Medulla oblongata (tissue), 1 donor: Measurements from ENCODE around the gene TYW1B.
A peak's percentile ranks its signal among the peaks of the same experiment; 100 is the strongest.
"Not testable (repeated sequence)": the region's sequence is repeated elsewhere in the genome, so short reads cannot be mapped to it uniquely, and the experiment has no call there.

Experiments used
- DNase-seq: peaks from one replicate; pipeline ENCODE4 v3.0.0-alpha.2; 2015; ENCODE audit errors: extremely low spot score

TYW1B gene, protein sequence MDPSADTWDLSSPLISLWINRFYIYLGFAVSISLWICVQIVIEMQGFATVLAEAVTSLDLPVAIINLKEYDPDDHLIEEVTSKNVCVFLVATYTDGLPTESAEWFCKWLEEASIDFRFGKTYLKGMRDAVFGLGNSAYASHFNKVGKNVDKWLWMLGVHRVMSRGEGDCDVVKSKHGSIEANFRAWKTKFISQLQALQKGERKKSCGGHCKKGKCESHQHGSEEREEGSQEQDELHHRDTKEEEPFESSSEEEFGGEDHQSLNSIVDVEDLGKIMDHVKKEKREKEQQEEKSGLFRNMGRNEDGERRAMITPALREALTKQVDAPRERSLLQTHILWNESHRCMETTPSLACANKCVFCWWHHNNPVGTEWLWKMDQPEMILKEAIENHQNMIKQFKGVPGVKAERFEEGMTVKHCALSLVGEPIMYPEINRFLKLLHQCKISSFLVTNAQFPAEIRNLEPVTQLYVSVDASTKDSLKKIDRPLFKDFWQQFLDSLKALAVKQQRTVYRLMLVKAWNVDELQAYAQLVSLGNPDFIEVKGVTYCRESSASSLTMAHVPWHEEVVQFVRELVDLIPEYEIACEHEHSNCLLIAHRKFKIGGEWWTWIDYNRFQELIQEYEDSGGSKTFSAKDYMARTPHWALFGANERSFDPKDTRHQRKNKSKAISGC

DNA sequence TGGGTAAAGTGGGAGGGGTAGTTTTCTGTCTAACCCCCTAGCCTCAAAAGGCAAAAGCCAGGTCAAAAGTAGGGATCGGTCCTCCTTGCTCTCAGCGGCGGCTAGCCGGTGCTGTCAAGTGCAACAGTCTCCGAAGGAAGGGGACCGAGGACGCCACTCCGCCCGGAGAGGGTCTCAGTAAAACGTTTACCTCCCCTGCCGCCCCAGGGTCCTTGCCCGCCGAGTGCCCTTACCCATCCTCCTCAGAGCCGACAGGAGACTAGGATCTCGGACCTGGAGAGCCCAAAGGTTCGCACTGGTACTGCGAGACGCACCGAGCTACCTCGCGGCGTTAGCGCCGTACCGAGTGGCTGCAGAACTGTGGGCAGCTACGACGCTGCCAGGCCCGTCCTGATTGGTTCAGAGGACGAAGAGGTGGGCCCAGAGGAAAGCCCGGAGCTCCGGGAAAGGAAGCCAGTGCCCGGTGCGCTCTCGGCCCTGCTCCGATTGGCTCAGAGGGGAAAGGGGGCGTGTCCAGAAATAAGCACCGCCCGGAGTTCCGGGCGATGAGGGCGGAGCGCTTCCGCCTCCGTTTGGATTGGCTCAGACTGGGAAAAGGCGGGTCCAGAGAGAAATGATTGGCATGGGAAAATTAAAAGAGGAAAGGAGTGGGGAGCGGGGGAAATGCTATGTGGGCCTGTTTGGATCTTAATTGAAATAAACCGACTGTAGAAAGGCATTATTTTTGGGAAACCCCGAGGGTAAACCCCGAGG lies at the start of gene TYW1B:
TSS of gene TYW1B (minus strand) at position 362 of the 753 bp plus-strand sequence. CDS start at position 237, 125 bp downstream.
- DNase-seq = peak; percentile 99

DNA sequence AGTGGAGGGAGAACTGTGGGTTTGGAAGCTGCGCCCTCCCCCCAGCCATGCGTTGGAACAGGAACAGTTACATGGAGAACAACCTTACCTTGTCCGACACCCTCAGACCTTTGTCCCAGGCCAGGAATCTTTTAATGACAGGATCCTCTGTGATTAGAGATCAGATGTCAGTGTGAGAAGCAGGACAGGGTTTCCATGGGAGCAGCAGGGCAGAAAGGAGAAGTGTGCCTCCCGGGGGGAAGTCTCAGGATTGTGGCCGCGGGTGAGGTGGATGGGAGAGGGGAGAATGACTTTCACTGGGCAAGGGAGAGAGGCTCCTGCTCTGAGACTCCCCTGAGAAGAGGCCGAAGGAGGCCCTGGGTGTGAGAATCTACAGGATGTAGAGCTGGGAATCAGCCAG lies 39.6 kb upstream of the TYW1B start:
- not testable (repeated sequence) for DNase-seq

GRCh38 chr7:72858846-72859400 lies 30.9 kb upstream of the TYW1B start:
- not testable (repeated sequence) for DNase-seq

DNA sequence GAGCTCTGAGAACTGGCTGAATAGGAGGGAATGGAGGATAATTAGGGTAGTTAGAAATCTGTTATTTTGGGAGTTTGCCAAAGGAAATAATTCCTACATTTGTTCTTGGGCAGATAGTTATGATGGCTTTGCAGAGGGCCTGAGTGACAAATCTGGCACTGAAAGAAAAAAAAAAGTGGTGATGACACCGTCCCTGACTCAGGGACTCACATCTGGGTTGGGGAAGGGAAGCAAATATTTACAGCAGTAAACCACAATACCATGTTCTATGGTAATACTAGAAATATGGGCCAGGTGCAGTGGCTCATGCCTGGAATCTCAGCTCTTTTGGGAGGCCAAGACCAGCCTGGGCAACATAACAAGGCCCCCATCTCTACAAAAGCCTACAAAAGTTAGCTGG lies 29.9 kb upstream of the TYW1B start:
- not testable (repeated sequence) for DNase-seq

GRCh38 chr7:72855261-72855660 lies 27.3 kb upstream of the TYW1B start:
- not testable (repeated sequence) for DNase-seq

GRCh38 chr7:72852937-72853336 lies 24.9 kb upstream of the TYW1B start:
- DNase-seq = not testable (repeated sequence)

- DNase-seq = not testable (repeated sequence)
Measured at GRCh38 chr7:72850746-72851145, 22.7 kb upstream of the TYW1B start.

- DNase-seq = not testable (repeated sequence)
Measured at GRCh38 chr7:72844146-72844545, 16.1 kb upstream of the TYW1B start.

- DNase-seq = not testable (repeated sequence)
Measured at GRCh38 chr7:72843166-72843565, 15.2 kb upstream of the TYW1B start.

GRCh38 chr7:72840966-72841511 lies 13.0 kb upstream of the TYW1B start:
- DNase-seq = not testable (repeated sequence)

GRCh38 chr7:72838315-72838714 lies 10.3 kb upstream of the TYW1B start:
- not testable (repeated sequence) for DNase-seq

DNA sequence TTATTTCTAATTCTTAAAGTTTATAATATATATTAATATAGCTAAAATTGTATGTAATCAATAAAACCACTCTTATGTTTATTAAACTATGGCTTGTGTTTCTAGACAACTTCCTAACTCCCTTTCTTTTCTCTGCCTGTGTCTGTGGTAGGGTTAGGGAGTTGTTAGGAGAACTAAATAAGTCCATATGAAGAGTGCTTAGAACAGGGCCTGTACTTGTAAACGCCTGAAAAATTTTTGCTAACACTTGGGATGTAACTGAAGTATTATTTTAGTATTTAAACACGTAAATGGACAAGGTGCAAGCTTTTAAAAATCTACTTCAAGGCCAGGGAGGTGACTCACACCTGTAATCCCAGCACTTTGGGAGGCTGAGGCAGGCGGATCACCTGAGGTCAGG lies 9.3 kb upstream of the TYW1B start:
- DNase-seq = not testable (repeated sequence)

GRCh38 chr7:72830567-72830966 lies 2.6 kb upstream of the TYW1B start:
- not testable (repeated sequence) for DNase-seq

DNA sequence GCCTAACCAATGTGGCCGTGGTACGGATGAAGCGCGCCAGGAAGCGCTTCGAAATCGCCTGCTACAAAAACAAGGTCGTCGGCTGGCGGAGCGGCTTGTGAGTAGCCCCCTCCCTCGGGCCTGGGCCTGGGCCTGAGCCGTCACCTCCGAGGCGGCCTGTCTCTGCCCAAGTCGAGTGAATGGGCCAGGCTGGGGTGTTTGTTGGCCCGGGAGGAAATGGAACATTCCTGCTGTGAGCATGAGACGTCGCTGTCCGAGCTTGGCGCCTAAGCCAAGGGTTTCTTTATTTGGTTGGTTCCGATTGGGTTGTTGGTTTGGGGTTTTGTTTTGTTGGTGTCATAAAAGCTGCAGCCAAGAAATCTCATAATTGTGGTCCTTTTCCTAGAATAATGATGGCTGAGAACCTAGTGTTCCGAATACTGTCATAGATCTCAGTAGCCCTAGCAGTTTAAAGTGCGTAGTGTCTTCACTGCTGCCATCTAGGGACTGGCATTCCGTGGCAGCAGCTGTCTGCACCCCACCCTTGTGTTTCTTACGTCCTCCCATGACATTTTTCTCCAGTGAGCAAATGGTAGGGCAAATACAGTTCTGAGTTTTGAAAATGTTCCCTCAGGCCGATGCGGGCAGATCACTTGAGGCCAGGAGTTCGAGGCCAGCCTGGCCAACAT lies 1.8 kb upstream of the TYW1B start:
- DNase-seq = peak; percentile 44

DNA sequence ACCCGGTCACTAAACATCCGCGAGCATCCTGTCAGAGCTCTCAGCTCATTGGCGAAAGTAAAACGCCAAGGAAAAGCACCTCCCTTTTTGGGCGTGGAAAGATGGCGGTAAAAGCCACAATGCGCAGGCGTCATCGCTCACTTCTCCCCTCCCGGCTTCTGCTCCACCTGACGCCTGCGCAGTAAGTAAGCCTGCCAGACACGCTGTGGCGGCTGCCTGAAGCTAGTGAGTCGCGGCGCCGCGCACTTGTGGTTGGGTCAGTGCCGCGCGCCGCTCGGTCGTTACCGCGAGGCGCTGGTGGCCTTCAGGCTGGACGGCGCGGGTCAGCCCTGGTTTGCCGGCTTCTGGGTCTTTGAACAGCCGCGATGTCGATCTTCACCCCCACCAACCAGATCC lies 1.3 kb upstream of the TYW1B start:
- peak; percentile 98 for DNase-seq

DNA sequence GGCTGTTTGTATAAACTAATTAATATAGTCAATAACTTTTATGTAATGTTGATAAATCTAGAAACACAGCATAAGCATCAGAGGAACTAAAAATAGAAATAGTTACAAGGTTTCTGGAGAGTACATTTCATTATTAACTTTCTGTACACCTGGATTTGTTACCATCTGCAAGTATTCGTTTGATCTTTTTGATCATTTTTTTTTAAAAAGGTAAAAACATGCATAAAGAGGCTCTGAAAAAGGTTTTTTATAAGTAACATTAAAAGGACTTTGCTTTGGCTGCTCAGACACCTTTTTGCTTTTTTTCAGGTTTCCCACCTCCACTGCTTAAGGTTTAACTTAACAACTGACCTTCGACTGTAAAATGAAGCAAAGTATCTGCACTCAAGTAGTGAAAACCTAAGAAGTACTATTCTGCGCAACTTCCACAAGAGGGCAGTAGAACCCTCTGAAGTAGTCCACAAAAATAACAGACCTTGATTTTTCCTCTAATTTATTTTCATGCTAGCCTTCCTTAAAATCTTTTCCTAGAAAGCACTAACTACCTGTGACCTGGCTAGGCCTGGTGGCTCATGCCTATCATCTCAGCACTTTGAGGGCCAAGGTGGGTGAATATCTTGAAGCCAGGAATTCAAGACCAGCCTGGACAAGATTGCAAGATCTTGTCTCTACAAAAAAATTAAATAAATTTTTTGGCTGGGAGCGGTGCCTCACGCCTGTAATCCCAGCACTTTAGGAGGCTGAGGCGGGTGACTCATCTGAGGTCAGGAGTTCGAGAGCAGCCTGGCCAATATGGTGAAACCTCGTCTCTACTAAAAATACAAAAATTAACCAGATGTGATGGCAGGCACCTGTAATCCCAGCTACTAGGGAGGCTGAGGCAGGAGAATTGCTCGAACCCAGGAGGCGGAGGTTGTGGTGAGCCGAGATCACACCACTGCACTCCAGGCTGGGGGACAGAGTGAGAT lies 4.0 kb downstream of the TYW1B start:
- DNase-seq = not testable (repeated sequence)

- DNase-seq = not testable (repeated sequence)
Measured at GRCh38 chr7:72822497-72822896, 5.5 kb downstream of the TYW1B start.

DNA sequence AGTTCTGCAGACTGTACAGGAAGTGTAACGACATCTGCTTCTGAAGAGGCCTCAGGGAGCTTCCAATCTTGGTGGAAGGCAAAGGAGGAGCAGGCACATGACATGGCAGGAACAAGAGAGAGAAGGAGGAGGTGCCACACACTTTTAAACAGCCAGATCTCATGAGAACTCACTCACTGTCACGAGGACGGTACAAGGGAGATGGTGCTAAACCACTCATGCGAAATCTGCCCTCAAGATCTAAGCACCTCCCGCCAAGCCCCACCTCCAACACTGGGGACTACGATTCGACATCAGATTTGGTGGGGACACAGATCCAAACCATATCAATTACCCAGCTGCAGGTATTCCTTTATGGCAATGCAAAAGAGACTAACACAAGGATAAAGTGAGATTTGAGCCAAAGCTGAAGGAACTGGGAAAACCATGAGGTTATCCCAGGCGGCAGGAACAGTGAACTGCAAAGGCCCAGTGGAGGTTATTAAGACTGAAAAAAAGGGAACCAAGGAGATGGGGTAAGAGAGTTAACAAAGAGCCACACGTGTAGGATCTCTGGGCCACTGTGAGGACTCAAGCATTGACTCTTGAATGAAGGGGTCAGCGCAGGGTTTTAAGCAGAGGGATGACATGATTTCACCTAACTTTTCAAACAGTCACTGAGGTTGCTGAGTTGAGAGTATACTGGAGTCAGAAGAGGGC lies 9.2 kb downstream of the TYW1B start:
- DNase-seq = not testable (repeated sequence)

- not testable (repeated sequence) for DNase-seq
Measured at GRCh38 chr7:72817661-72818060, 10.3 kb downstream of the TYW1B start.
